ENCODE results near the gene ESYT3. TPM values are rescaled to one million over a fixed set of nuclear protein-coding genes. Genes with fewer than 3 reads are reported as not detected.

The ESYT3 gene
- total RNA-seq, 1 experiment from 2014 or later: 6.3 TPM

DNA sequence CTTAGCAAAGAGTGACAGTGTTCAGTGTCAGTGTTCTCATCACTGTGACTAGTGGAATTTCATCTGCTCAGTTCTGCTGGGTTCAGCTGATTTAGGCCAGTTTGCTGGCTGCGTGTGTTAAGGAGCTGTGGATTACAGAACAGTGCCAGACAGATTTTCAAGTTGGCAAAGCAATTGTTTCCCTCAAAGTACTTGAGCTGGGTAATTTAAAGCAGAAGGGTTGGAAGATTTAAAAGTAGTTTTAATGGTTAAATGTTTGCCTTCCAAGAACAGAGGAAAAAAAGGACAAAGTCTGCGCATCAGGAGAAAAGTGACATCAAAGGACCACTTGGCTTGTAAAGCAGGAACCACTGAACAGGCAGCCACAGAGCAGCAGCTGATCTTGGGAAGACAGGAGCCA lies 8.7 kb downstream of the ESYT3 start:
- H3K4me1 ChIP-seq (ENCODE audit: insufficient read depth, low read length): no peaks in the 10 kb centered on the region
- peaks cover 4% of the 10 kb centered on the region for H3K27me3 Mint-ChIP-seq (ENCODE audit: low read depth)
- H3K9me3 ChIP-seq (ENCODE audit: control insufficient read depth, low read depth, low read length): no peaks in the 10 kb centered on the region
- H3T11ph ChIP-seq (ENCODE audit: low read length): no peak overlapping the region
- H2BK5ac ChIP-seq (ENCODE audit: insufficient read length, low read length): no peak overlapping the region
- H3K4me3 Mint-ChIP-seq: no peak overlapping the region
- TF ChIP-seq CTCF (conservative IDR thresholded peaks at IDR 0.05): no peak
- H3K4me1 Mint-ChIP-seq: peaks cover 15 to 18% of the 10 kb centered on the region in 2 experiments
- H3K27ac Mint-ChIP-seq: no peak overlapping the region
- no peak overlapping the region for H3K56ac ChIP-seq (ENCODE audit: insufficient read length, low read depth, low read length)
- no CpG with 5 or more reads among the region's 2 CpGs for WGBS (ENCODE audit: extremely low coverage, insufficient read length, low lambda C conversion rate)
- H2AFZ ChIP-seq (ENCODE audit: low read length): no peak overlapping the region
- H3K9ac ChIP-seq (ENCODE audit: extremely low read depth, insufficient read length, low read length): no peak overlapping the region
- no peak overlapping the region for H2BK20ac ChIP-seq (ENCODE audit: low read depth, low read length, poor library complexity, severe bottlenecking)
- H2AK5ac ChIP-seq (ENCODE audit: insufficient read length, low read length): no peak overlapping the region
- no peaks in the 10 kb centered on the region for H3K9me3 Mint-ChIP-seq
- H3K79me1 ChIP-seq (ENCODE audit: insufficient read depth, low read depth, low read length, poor library complexity, severe bottlenecking): no peaks in the 10 kb centered on the region
- H2BK15ac ChIP-seq (ENCODE audit: low read depth, low read length): no peak overlapping the region
- no peaks in the 10 kb centered on the region for H3K79me2 ChIP-seq (ENCODE audit: insufficient read depth, low read length)
- no peak overlapping the region for H2BK12ac ChIP-seq (ENCODE audit: insufficient read length, low read depth, low read length)
- H2BK120ac ChIP-seq (ENCODE audit: low read depth, low read length, poor library complexity, severe bottlenecking): no peak overlapping the region
- no peak overlapping the region for H3K14ac ChIP-seq (ENCODE audit: insufficient read depth, low read length)
- H3K27ac ChIP-seq (ENCODE audit: insufficient read length, low read depth, low read length): no peak overlapping the region
- no peak overlapping the region for H3K4ac ChIP-seq (ENCODE audit: low read depth, low read length)
- no peak overlapping the region for H3K4me2 ChIP-seq (ENCODE audit: insufficient read depth, insufficient read length, low read length)
- no peak for DNase-seq
- no peak overlapping the region for H3K18ac ChIP-seq (ENCODE audit: insufficient read length, low read depth, low read length)
- H3K36me3 Mint-ChIP-seq (ENCODE audit: insufficient read depth in 1 of 3, low read depth in 3 of 3): no peaks in the 10 kb centered on the region
- no peaks in the 10 kb centered on the region for H4K20me1 ChIP-seq (ENCODE audit: control insufficient read depth, insufficient read depth, insufficient read length)
- no peak overlapping the region for H3K23ac ChIP-seq (ENCODE audit: insufficient read length, low read depth, low read length)
- no peaks in the 10 kb centered on the region for H3K23me2 ChIP-seq (ENCODE audit: insufficient read length, low read depth, low read length, poor library complexity, severe bottlenecking)
- no peak overlapping the region for H4K5ac ChIP-seq (ENCODE audit: insufficient read length, low read depth, low read length)
- H4K8ac ChIP-seq (replicated peaks; ENCODE audit: insufficient read length, low read depth, low read length): no peak overlapping the region
- no peaks in the 10 kb centered on the region for H3K27me3 ChIP-seq (ENCODE audit: insufficient read depth, low read length)
- H4K91ac ChIP-seq (ENCODE audit: insufficient read length, low read depth, low read length): no peak overlapping the region
